HG03469 (cell line): ENCODE results near the gene CHST11.
"Not testable (repeated sequence)": the region's sequence is repeated elsewhere in the genome, so short reads cannot be mapped to it uniquely, and the experiment has no call there.

Experiments
- ATAC-seq: cut with Tn5 transposase; IDR thresholded peaks from one replicate; pipeline ENCODE4 v1.9.1; 2021; ENCODE audit warnings: mild to moderate bottlenecking, moderate library complexity, moderate number of reproducible peaks; ENCODE audit not compliant: unreplicated experiment

CHST11 gene

DNA sequence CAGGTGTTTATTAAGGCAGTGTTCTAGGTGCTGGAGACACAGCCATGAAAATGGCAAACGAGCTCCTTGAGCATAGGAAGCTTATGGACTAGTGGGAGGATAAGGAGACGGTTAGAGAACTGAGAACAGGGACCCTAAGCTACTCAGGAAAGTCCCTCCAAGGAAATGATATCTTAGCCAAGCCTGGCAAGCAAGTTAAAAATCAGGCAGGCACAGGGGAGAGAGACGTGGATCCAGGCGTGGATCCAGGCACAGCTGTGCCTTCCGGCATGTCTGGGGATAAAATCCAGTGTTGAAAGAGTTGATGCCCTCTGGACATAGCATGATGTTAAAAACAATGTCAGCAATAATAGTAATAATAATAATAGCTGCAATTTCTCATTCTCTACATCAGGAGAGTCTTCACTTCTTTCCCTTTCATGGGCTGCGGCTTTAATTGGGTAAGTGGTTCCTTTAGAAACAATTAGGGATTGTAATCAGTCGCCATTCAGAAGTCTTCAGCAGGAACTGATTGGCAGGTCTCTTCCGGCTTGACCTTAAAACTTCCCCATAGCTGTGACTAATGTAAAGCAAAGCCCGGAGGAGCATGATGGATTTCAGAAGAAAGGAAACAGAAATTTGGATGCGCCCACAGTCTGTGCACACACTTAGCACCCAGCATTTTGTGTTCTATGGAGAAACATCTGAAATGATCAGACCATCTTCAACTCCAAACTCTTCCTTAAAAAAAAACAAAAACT is 271.1 kb downstream of the CHST11 start:
- no peak for ATAC-seq

DNA sequence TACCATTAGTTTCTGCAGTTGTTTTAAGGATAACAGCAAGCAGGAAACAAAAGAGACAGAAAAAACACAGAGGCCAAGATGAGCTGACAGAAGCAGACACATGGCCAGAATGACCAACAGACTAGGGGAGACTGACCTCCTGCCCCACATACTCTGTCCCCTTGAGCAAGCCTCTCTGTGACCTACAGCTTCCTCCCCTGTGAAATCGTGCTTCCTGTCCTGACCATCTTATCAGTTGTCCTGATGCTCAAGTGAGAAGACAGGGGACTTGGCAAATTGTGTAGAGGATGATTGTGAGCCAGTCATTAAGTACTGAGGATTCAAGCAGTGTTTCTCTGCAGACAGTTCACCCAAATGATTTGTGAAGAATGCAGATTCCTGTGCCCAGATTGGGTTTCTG is 272.3 kb downstream of the CHST11 start:
- no peak for ATAC-seq

DNA sequence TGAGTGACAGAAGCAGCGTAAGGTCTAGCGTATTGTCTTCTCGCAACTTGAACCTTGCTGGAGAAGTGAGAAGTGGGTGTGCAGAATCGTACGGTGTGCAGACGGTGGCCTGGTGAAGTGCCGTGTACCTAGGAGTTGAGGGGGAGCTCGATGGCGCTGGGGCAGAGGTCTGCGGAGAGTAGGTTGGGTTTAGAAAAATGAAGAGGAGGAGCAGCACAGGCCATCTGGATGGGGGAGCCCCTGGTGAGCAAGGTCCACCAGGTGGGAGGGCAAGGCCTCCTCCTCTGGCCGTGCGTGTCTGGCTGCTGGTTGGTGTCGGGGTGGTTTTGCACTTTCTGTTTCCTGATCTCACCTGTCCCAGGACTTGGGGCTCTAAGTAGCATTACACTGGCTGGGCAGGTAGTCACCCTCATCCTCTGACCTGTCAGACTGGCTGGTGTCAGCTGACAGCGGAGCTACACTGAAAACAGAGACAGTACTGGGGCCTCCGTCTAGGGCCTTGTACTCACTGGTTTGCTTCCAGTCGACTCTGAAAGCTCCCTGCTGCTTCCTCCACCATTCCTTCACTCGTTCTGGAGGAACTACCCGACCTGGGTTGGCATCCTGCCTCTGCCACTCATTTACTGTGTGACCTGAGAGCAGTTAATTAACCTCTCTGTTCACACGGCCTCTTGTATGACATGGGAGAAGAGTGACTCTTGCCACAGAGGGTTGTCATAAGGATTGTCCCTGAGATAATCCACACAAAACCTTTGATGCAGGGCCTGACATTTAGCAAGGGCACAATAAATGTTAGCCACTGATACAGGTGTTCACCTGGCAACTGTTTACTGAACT is 273.1 kb downstream of the CHST11 start:
- no peak for ATAC-seq

DNA sequence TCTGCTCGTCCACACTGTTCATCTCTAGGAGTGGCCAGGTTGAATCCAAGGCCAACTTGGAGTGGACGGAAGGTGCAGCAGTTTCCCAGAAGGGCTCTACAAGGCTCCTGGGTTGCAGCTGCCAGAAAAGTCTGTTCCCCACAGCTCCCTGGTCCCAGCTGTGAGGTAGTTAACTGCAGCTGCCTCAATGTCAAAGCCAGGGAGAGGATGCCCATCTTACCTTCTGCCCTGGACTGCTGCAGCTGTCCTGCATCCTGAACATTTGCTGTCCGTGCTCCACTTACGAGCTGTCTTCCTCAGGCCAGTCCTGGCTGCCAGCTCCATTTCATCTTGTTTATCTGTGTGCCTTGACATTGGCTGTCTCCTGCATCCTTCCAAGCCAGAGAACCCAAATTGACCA is 274.0 kb downstream of the CHST11 start:
- no peak for ATAC-seq

DNA sequence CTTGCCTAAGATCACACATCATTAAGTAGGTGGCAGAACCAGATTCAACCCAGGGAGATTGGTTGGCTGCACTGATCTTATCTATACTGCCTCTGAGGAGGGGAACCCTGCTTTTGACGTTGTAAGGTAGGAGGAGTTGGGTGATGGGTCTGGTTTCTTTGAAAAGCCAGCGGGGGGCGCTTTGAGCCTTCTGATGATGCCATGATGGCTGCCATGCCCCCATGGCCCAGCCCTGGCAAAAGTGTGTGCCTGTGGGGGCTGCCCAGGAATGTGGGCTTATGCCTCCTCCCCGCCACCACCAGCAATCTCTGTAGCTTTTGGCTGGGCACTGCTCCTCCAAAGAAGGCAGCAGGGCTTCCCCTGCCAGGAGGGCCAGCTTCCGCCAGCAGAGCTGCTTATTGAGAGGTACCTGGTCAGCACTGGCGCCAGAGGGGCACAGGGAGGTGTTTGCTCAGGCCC is 277.0 kb downstream of the CHST11 start:
- no peak for ATAC-seq

DNA sequence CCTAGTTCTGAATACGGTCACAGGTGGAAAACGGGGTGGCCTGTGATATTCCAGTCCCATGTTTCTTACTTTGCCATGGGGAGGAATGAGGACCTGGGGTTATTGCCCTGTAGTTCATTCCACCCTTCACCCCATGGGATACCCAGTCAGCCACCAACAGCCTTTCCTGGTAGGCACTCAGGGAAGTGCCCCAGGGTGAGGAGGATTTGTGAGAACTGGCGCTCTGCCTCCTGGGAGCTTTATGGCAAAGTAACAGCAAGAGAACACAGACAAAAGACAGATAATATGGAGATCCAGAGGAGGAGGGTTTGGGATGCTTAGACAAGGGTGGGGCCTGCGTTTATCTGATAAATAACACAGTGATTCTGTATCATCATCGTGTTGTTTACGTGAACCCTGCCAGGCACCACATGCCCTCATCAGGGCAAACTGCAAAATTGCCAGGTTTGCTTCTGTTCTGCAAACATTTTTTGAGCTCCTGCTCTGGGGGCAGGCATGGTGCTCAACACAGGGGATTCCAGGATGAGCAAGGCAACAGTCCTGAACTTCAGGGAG is 277.9 kb downstream of the CHST11 start:
- no peak for ATAC-seq

DNA sequence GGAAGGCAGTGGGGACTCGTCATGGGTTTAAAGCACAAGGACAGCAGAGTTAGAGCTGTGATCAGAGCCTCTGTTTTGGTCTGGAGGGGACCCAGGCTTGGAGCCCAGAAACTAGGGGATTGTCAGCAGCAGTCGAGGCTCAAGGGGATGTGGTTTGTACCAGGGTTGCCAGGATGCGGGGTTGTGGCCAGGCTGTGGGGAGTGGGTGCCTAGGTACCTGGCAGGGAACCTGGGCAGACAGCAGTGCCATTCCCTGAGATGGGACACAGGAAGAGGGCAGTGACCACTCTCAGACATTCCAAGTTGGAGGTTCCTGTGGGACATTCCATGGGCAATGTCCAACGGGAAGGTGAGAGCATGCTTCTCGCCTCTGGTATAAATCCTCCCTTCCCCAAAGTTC is 279.1 kb downstream of the CHST11 start:
- no peak for ATAC-seq

DNA sequence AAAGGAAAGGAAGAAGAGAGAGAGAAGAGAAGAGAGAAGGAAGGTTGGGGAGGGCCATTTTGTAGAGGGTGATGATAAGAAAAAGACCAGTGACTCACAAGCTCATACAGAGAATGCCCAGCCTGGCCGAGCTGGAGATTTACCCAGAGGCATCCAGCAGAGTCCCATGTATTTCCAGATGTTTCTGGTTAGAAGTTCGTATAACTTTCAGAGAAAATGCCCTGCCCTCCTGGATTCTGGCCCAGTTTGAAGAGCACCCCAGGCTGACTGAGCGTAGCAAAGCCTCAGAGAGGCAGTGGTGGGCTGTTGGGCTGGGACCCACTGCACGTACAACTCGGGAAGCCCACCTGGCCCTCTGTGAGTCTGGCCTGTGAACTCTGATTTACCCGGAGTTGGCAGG is 279.6 kb downstream of the CHST11 start:
- no peak for ATAC-seq

DNA sequence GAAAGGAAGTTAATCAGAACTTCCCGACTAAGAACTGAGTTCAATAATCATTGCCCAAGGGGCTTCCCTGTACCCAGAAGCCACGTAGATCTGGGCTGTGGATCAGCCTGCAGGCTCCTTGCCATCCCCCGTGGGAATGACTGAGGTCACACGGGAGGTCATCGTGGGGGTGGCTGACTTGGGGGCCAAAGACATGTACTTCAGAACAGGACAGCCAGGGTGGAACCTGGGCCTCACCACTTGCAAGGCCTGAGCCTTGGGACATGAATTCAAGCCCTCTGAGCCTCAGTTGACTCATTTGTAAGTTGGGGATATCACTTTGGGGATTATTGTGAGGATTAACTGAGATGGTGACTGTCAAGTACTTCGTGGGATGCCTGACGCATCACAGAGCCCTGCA is 280.4 kb downstream of the CHST11 start:
- ATAC-seq: no peak

DNA sequence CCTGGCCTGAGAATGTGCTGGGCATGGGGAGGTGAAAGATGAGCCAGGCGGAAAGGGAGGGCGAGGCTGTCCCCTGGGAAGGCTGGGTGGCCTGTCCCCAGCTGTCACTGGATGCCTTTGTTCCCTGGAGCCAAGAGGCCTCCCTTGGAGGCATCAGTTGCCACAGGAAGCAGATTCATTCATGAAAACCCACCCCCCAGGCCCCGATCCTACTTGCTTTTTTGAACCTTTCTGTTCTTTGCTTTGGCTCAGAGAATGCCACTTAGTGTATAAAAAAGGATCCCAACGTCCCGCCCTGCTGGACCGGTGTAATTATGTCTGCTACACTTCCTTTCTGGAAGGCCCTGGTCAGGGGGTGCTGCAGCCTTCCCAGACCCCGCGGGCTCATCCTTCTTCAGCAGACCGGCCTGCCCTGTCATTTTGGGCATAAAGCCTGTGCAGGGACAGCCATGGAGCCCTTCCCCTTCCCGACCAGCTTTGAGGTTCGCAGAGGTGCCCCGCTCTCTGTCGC is 281.1 kb downstream of the CHST11 start:
- ATAC-seq: no peak

DNA sequence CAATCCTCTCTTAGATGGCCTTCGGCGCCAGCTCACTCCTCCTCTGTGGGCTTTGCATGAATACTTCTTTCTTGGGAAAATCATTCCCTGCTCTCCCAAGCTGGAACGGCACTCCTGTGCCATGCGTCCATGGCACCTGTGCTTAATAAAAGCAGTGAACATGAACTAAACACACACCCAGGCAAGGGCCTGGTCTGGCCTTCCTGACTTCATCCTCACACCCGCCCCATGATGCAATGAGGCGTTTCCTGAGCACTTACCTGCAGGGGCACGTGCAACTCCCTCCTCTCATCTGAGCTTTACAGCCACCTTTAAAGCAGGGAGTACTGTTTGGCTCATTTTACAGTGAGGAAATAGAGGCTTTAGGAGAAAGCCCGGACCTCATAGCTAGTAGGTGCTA is 281.6 kb downstream of the CHST11 start:
- no peak for ATAC-seq

DNA sequence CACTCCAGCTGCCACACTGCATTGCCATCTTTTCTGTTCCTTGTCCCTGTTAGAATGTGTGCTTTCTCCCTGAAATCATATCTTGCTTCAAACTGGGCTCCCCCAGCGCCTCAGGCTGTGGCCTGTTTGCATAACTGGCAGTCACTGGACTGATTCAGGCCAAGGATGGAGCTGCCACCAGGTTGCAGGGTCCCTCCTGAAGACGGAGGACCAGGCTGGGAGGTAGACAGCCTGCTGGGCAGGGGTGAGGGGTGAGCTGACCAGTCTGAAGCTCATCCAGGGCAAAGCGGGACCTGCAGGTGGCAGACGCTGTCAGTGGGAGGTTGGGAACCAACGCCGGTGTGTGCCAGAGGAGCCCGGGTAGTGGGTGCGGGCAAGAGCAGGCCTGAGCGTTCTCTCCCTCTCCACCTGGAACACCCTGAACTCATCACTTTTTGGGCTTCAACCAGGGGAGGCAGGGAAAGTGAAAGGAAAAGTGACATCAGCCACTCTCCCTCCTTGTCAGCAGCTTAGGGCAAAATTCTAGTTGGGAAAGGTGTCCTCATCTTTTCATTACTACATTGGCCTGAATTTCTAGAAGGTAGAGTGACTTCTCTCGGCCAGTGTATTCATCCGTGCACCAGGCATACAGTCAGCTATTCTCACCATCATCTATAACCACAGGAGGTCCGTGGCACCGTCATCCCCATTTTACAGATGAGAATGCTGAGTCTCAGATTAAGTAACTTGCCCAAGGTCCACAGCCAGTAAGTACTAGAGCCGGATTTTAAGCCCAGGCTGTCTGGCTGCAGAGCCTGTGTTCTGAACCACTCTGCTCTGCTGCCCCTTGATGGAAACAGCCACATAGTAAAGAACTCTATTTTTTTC is 282.3 kb downstream of the CHST11 start:
- no peak for ATAC-seq

DNA sequence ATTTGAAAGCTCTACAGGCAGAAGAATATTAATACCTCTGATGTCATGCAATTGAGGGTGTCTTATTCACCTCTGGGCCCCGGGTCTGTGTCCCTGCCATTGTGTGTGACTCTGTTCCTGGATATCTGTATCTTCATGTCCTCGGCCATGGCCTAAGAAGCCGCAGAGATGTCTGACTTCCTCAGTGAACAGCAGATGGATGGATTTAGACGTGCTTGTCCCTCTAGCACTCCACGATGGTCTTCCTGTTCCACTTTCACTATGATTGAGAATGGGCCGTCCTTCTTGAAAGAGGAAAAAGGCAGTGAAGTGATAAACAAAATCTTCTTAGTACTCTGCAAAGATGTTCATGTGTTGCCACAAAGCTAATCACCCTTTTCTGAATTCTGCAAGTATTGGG is 283.9 kb downstream of the CHST11 start:
- no peak for ATAC-seq

DNA sequence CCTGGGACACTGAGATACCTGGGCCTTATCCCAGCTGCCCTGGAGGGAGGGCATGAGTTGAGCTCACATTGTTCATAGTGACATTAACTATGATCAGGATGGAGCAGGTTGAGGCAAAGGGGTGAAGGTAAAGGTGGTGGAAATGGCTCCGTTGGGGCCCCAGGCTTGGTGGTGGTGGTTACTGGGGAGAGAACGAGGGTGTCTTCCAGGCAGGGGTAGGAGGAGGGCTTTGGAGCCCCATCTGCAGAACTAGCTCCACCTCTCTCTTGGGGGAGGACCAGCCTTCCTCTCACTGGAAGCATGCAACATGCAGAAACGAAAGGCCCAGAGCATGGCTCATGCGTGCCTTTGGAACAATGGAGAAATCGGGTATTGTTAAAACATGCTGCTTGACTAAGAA is 284.3 kb downstream of the CHST11 start:
- ATAC-seq: no peak

DNA sequence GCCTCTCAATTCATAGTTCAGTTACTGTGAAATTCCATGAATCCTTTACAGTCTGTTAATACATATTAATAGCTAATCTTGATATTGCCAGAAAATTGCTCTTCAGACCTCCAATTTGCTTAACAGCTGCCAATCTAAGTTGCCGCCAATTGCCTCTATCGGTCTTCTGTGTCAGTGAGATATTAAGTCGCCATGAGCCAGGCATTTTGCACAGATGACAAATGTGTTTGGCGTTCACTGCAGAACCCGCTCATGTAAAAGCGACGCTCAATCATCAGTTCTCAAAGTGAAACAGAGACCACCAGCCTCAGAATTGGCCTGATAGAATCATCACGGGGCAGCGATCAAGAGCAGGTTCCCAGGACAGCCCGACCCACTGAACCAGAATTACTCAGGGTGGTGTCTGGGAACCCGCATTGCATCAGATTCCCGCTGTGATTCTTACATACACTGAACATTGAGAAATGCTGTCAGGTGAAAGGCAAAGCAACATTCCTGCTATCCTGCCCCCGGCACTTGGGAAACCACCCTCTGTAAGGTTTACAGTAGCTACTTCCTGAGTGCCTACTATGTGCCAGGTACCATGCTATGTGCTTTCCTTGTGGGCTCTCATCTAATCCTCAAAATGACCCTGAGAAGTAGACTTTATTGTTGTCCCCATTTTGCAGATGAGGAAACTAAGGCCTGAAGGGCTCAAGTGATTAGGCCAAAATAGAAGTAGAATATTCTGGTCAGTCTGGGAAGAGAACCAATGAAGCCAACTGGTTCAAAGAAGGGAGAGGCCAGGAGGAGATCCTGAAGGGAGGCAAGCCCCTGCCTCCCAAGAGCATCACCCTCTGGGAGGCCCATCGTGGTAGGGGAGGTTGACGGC is 285.0 kb downstream of the CHST11 start:
- ATAC-seq: no peak

DNA sequence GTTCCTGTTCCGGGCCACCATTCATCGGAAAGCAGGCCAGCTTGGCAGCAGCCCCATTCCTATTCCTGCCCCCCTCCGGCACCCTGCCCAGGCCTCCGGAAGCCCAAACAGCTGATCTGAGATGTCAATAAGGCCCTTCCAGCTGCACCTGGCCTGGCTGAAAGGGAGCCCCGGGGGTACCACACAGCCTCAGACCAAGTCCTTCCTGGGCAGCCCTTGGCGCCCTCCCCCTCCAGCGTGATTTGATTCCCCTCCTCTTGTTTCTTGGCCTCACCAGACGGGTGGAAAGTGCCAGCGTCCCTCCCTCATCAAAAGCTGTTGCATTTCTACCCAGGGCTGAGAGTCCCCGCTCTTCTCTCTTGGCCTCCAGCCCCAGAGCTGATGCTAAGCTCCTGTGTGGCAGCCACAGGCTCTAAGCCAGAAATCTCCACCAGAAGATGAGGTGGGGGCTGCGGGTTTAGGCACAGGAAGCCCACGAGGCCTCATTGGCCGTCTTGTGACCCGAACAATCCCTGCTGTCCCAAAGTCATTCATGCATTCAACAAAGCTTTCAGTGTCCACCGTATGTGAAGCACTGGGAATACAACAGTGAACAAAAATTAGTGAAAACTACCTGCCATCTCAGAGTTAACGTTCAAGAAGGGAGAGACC is 285.9 kb downstream of the CHST11 start:
- no peak for ATAC-seq

DNA sequence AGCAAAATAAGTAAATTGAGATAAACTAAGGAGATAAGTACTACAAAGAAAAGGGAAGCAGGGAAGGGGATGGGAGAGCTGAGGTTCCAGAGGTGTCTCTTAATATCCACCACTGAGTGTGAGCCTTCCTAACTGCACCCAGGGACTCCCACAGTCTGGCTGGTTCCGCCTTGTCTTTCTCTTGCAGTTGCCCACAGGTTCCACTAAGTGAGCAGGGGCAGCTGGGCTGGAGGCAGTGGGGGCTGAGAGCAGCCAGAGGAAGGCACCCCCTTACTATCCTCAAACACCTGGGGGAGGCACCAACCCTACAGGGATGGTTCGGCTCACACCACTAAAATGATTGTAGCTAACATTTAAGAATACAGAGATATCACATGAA is 286.4 kb downstream of the CHST11 start:
- ATAC-seq: no peak

DNA sequence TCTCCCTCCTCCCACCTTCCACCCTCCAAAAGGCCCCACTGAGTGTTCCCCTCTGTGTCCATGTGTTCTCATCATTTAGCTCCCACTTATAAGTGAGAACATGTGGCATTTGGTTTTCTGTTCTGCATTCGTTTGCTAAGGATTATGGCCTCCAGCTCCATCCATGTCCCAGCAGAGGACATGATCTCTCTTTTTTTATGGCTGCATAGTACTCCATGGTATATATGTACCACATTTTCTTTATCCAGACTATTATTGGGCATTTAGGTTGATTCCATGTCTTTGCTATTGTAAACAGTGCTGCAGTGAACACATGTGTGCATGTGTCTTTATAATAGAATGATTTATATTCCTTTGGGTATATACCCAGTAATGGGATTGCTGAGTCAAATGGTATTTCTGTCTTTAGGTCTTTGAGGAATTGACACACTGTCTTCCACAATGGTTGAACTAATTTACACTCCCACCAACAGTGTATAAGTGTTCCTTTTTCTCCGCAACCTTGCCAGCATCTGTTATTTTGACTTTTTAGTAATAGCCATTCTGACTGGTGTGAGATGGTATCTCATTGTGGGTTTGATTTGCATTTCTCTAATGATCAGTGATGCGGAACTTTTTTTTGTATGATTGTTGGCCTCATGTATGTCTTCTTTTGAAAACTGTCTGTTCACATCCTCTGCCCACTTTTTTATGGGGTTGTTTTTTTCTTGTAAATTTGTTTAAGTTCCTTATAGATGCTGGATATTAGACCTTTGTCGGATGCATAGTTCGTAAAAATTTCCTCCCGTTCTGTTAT is 287.2 kb downstream of the CHST11 start:
- not testable (repeated sequence) for ATAC-seq
